HG02678 (cell line): ENCODE measurements around the gene CYFIP2.
A peak's percentile ranks its signal among the peaks of the same experiment; 100 is the strongest.
"Not testable (repeated sequence)": the region's sequence is repeated elsewhere in the genome, so short reads cannot be mapped to it uniquely, and the experiment has no call there.

ENCODE experiments used
- ATAC-seq: cut with Tn5 transposase; IDR thresholded peaks from one replicate; pipeline ENCODE4 v1.9.1; 2021; ENCODE audit warnings: mild to moderate bottlenecking, moderate library complexity; ENCODE audit not compliant: unreplicated experiment

Gene CYFIP2

GRCh38 chr5:157384971-157385709 is 119.2 kb downstream of the CYFIP2 start:
- ATAC-seq = no peak

- no peak for ATAC-seq
Observed at GRCh38 chr5:157387041-157387563, 121.2 kb downstream of the CYFIP2 start.

- ATAC-seq = no peak
Observed at GRCh38 chr5:157387683-157388093, 121.8 kb downstream of the CYFIP2 start.

GRCh38 chr5:157388111-157388710 is 122.3 kb downstream of the CYFIP2 start:
- no peak for ATAC-seq

GRCh38 chr5:157389103-157389502 is 123.2 kb downstream of the CYFIP2 start:
- no peak for ATAC-seq

GRCh38 chr5:157390133-157390532 is 124.2 kb downstream of the CYFIP2 start:
- ATAC-seq = no peak

GRCh38 chr5:157390551-157391297 is 124.8 kb downstream of the CYFIP2 start:
- ATAC-seq = no peak

- no peak for ATAC-seq
Observed at GRCh38 chr5:157398305-157398704, 132.4 kb downstream of the CYFIP2 start.

GRCh38 chr5:157400741-157401495 is 135.0 kb downstream of the CYFIP2 start:
- ATAC-seq = no peak

GRCh38 chr5:157415838-157416237 is 149.9 kb downstream of the CYFIP2 start:
- no peak for ATAC-seq

- not testable (repeated sequence) for ATAC-seq
Observed at GRCh38 chr5:157419521-157419920, 153.6 kb downstream of the CYFIP2 start.

- not testable (repeated sequence) for ATAC-seq
Observed at GRCh38 chr5:157429920-157430319, 164.0 kb downstream of the CYFIP2 start.

GRCh38 chr5:157431544-157432200 is 165.7 kb downstream of the CYFIP2 start:
- ATAC-seq = peak; percentile 61

- ATAC-seq = no peak
Observed at GRCh38 chr5:157434096-157434495, 168.2 kb downstream of the CYFIP2 start.

GRCh38 chr5:157443041-157443549 is 177.2 kb downstream of the CYFIP2 start:
- no peak for ATAC-seq

- no peak for ATAC-seq
Observed at GRCh38 chr5:157444224-157444623, 178.3 kb downstream of the CYFIP2 start.
